Liver (tissue), 9 donors: Measurements from ENCODE around the gene C17orf50. TPM values are rescaled to one million over a fixed set of nuclear protein-coding genes. Genes with fewer than 3 reads are reported as not detected.

Experiments
- DNase-seq: peaks from one replicate; pipeline ENCODE4 v3.0.0-alpha.2; 2017; ENCODE audit warnings: low spot score
- H3K27ac ChIP-seq, 2 donors: one replicate each; pipeline ENCODE4 v1.7.0; 2013; ENCODE audit warnings: inconsistent platforms in 2 of 2, low read length in 2 of 2, control low read depth in 1 of 2, low read depth in 1 of 2, mild to moderate bottlenecking in 1 of 2
- H3K27me3 ChIP-seq, 4 donors: one replicate each; pipeline versions ENCODE4 v1.6.1 to v1.7.0; 2013; ENCODE audit warnings: low read length in 3 of 4, inconsistent platforms in 1 of 4, mild to moderate bottlenecking in 1 of 4, moderate library complexity in 1 of 4; ENCODE audit not compliant: control insufficient read depth in 4 of 4, insufficient read depth in 4 of 4
- H3K36me3 ChIP-seq, 4 donors: one replicate each; pipeline versions ENCODE4 v1.6.1 to v1.7.0; 2013; ENCODE audit warnings: low read length in 3 of 4, mild to moderate bottlenecking in 3 of 4, low read depth in 1 of 4, moderate library complexity in 1 of 4; ENCODE audit not compliant: control insufficient read depth in 4 of 4, insufficient read depth in 3 of 4
- H3K4me1 ChIP-seq, 4 donors: one replicate each; pipeline versions ENCODE4 v1.6.1 to v1.7.0; 2013; ENCODE audit warnings: low read length in 3 of 4, mild to moderate bottlenecking in 3 of 4, moderate library complexity in 1 of 4; ENCODE audit not compliant: control insufficient read depth in 4 of 4, insufficient read depth in 4 of 4
- H3K4me3 ChIP-seq, 3 donors: one replicate each; pipeline versions ENCODE4 v1.6.1 to v1.7.0; 2013; ENCODE audit warnings: low read length in 3 of 3, control low read depth in 1 of 3, low read depth in 1 of 3, mild to moderate bottlenecking in 1 of 3
- H3K9ac ChIP-seq, 2 donors: one replicate each; pipeline ENCODE4 v1.7.0; 2013; ENCODE audit warnings: low read length in 2 of 2, mild to moderate bottlenecking in 2 of 2, moderate library complexity in 2 of 2, control low read depth in 1 of 2, low read depth in 1 of 2
- H3K9me3 ChIP-seq, 4 donors: one replicate each; pipeline versions ENCODE4 v1.6.1 to v1.7.0; 2013; ENCODE audit warnings: low read length in 3 of 4; ENCODE audit not compliant: control insufficient read depth in 4 of 4
- ATF3 ChIP-seq: IDR thresholded peaks from 2 replicates; pipeline ENCODE4 v1.6.1; 2016; ENCODE audit warnings: antibody characterized with exemption
- CTCF ChIP-seq: fragments of 150-350 bp; IDR thresholded peaks from 2 replicates; pipeline ENCODE4 v1.5.1; 2017; ENCODE audit warnings: improper control_type of control experiment, low read depth, low read length; ENCODE audit not compliant: missing input control
- EGR1 ChIP-seq, 2 donors: IDR thresholded peaks; 2 replicates each; pipeline ENCODE4 v1.6.1; 2016 to 2018; ENCODE audit warnings: antibody characterized with exemption in 2 of 2, low read depth in 2 of 2
- FOXA1 ChIP-seq: IDR thresholded peaks from 2 replicates; pipeline ENCODE4 v1.6.1; 2016; ENCODE audit warnings: antibody characterized with exemption
- FOXA2 ChIP-seq: IDR thresholded peaks from 2 replicates; pipeline ENCODE4 v1.6.1; 2016; ENCODE audit warnings: antibody characterized with exemption
- GABPA ChIP-seq, 2 donors: IDR thresholded peaks in 1 of 2; conservative IDR thresholded peaks in 1 of 2; 2 replicates each; pipeline ENCODE4 v1.6.1; 2016; ENCODE audit warnings: antibody characterized with exemption in 2 of 2, mild to moderate bottlenecking in 1 of 2, moderate library complexity in 1 of 2
- HNF4A ChIP-seq, 2 donors: conservative IDR thresholded peaks; 2 replicates each; pipeline ENCODE4 v1.6.1; 2016; ENCODE audit warnings: antibody characterized with exemption in 2 of 2, mild to moderate bottlenecking in 2 of 2
- HNF4G ChIP-seq: IDR thresholded peaks from 2 replicates; pipeline ENCODE4 v1.6.1; 2016; ENCODE audit warnings: antibody characterized with exemption
- JUND ChIP-seq, 2 donors: IDR thresholded peaks; 2 replicates each; pipeline ENCODE4 v1.6.1; 2016; ENCODE audit warnings: antibody characterized with exemption in 2 of 2
- MAX ChIP-seq: IDR thresholded peaks from 2 replicates; pipeline ENCODE4 v1.6.1; 2016; ENCODE audit warnings: antibody characterized with exemption
- NR2F2 ChIP-seq: IDR thresholded peaks from 2 replicates; pipeline ENCODE4 v1.6.1; 2016; ENCODE audit warnings: antibody characterized with exemption
- RAD21 ChIP-seq, 2 donors: IDR thresholded peaks; 2 replicates each; pipeline ENCODE4 v1.6.1; 2016; ENCODE audit warnings: antibody characterized with exemption in 2 of 2, mild to moderate bottlenecking in 2 of 2
- REST ChIP-seq: IDR thresholded peaks from 2 replicates; pipeline ENCODE4 v1.6.1; 2016; ENCODE audit warnings: antibody characterized with exemption, mild to moderate bottlenecking
- RXRA ChIP-seq, 2 donors: IDR thresholded peaks; 2 replicates each; pipeline ENCODE4 v1.6.1; 2017 to 2018; ENCODE audit warnings: antibody characterized with exemption in 2 of 2, mild to moderate bottlenecking in 1 of 2
- SP1 ChIP-seq: IDR thresholded peaks from 2 replicates; pipeline ENCODE4 v1.6.1; 2018; ENCODE audit warnings: antibody characterized with exemption, mild to moderate bottlenecking
- TAF1 ChIP-seq: conservative IDR thresholded peaks from 2 replicates; pipeline ENCODE4 v1.6.1; 2016; ENCODE audit warnings: antibody characterized with exemption, mild to moderate bottlenecking
- YY1 ChIP-seq: IDR thresholded peaks from 2 replicates; pipeline ENCODE4 v1.6.1; 2016; ENCODE audit warnings: antibody characterized with exemption, mild to moderate bottlenecking
- ZBTB33 ChIP-seq: IDR thresholded peaks from 2 replicates; pipeline ENCODE4 v1.6.1; 2016; ENCODE audit warnings: antibody characterized with exemption
- WGBS: extraction: QIAGEN DNeasy Blood & Tissue Kit; methylation state at CpG from one replicate; pipeline ENCODE4 v1.1.7; 2013; 5-methylcytosine and 5-hydroxymethylcytosine counted together
- polyA plus RNA-seq, 2 donors: library from polyadenylated mRNA; stranded (reverse) in 1 of 2; unstranded in 1 of 2; fragments of 200-250 nt in 1 of 2; fragments of >200 nt in 1 of 2; fragmentation: Nextera tagmentation in 1 of 2; extraction: Ambion mirVana in 1 of 2; gene quantifications; one replicate each; pipeline versions ENCODE4 v1.2.1 to v1.2.3, GENCODE V29; 2013 to 2015
- total RNA-seq, 2 donors: library from RNA; depleted of rRNA; stranded (reverse); fragments of >200 nt; gene quantifications; one replicate each; pipeline ENCODE4 v1.2.3, GENCODE V29; 2014
- donor health status: healthy.
- donor health status: healthy.
- donor health status: healthy.
- donor health status: healthy.
- donor health status: healthy.

C17orf50 gene
- total and polyA plus RNA-seq, 4 donors: not detected

GRCh38 chr17:35744830-35745229 is 15.9 kb upstream of the C17orf50 start:
- H3K9ac ChIP-seq: no peak overlapping the region
- no peaks in the 10 kb centered on the region for H3K9me3 ChIP-seq
- 79% methylated on average over 8 of the region's 8 CpGs for WGBS
- no peak overlapping the region for H3K4me3 ChIP-seq
- H3K27me3 ChIP-seq: peaks cover 0 to 5% (median 3%) of the 10 kb centered on the region in 4 donors
- peaks cover 2 to 13% (median 5%) of the 10 kb centered on the region in 4 donors for H3K4me1 ChIP-seq
- H3K27ac ChIP-seq: no peak overlapping the region
- TF ChIP-seq CTCF (no peak), FOXA2 (no peak), TAF1 (no peak), ZBTB33 (no peak), EGR1 (IDR thresholded peaks at IDR 0.05; ENCODE audit: low read depth in 2 of 2) (no peak), RXRA (IDR thresholded peaks at IDR 0.05) (no peak), RAD21 (IDR thresholded peaks at IDR 0.05) (no peak), MAX (no peak), HNF4A (conservative IDR thresholded peaks at IDR 0.05) (no peak), JUND (IDR thresholded peaks at IDR 0.05) (no peak), HNF4G (no peak), SP1 (no peak), REST (no peak), YY1 (no peak), NR2F2 (no peak), ATF3 (no peak), GABPA (IDR thresholded peaks at IDR 0.05 in 1 of 2, conservative IDR thresholded peaks at IDR 0.05 in 1 of 2) (no peak), FOXA1 (no peak)
- no peaks in the 10 kb centered on the region for H3K36me3 ChIP-seq
- no peak for DNase-seq
